ENCODE measurements around the gene TMEM131. TPM values are rescaled to one million over a fixed set of nuclear protein-coding genes. Genes with fewer than 3 reads are reported as not detected.

TMEM131 gene
- total and polyA plus RNA-seq, 10 of the 15 experiments (the other 5 are each of a cell fraction or from before 2014, with no cell fraction given), result 6.0 to 48.2 (median 23.2) TPM

DNA sequence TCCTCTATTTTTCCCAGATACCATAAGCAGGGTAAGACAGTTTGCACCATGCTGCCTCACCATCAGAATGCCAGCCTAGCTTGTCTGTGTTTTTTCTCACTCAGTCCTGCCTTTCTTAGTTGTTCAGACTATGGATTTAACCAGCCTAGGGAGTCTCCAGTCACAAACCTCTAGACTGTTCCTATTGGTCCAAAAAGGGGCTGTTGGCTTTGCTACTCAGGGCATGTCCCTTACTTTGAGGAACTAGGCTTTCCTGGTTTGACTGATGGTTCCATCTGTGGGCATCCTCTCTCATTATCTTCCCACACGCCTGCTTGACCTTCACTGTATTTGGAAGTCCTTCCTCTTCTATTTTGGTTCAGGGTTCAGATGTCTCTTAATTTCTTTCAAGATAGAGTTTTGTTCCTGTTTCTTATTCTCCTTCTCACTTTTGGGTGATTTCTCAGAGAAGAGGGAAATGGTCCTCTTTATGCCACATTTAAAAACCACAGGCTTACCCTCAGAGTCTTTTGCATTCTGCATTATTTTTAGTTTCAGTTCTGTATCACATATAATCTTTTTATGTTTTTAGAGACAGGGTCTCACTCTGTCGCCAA, 31.3 kb upstream of the TMEM131 start (continued):
- TF ChIP-seq, protein P1, sequence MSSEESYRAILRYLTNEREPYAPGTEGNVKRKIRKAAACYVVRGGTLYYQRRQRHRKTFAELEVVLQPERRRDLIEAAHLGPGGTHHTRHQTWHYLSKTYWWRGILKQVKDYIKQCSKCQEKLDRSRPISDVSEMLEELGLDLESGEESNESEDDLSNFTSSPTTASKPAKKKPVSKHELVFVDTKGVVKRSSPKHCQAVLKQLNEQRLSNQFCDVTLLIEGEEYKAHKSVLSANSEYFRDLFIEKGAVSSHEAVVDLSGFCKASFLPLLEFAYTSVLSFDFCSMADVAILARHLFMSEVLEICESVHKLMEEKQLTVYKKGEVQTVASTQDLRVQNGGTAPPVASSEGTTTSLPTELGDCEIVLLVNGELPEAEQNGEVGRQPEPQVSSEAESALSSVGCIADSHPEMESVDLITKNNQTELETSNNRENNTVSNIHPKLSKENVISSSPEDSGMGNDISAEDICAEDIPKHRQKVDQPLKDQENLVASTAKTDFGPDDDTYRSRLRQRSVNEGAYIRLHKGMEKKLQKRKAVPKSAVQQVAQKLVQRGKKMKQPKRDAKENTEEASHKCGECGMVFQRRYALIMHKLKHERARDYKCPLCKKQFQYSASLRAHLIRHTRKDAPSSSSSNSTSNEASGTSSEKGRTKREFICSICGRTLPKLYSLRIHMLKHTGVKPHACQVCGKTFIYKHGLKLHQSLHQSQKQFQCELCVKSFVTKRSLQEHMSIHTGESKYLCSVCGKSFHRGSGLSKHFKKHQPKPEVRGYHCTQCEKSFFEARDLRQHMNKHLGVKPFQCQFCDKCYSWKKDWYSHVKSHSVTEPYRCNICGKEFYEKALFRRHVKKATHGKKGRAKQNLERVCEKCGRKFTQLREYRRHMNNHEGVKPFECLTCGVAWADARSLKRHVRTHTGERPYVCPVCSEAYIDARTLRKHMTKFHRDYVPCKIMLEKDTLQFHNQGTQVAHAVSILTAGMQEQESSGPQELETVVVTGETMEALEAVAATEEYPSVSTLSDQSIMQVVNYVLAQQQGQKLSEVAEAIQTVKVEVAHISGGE (CRISPR knock-in tag; IDR thresholded peaks at IDR 0.05), result no peak
- TF ChIP-seq BMI1 (IDR thresholded peaks at IDR 0.05; ENCODE audit: borderline replicate concordance) (peak; percentile 91), CBX5 (IDR thresholded peaks at IDR 0.05; ENCODE audit: low read depth) (peak; percentile 57; the same call in 1 of the 2 replicates), IRF4 (IDR thresholded peaks at IDR 0.05; ENCODE audit: low read depth, low read length) (peak; percentile 99), SRF (IDR thresholded peaks at IDR 0.05; ENCODE audit: low read depth in 2 of 2, low read length in 2 of 2) (peak in 1 of 2 experiments; percentile 85; a peak in 2 of 4 replicates), NBN (IDR thresholded peaks at IDR 0.05) (peak; percentile 93), GATAD2B (conservative IDR thresholded peaks at IDR 0.05; ENCODE audit: low read depth) (peak; percentile 74), RELA (IDR thresholded peaks at IDR 0.05; ENCODE audit: borderline replicate concordance, partially characterized antibody) (no peak), ZNF207 (IDR thresholded peaks at IDR 0.05; ENCODE audit: borderline replicate concordance) (no peak; the same call in 1 of the 2 replicates), EED (IDR thresholded peaks at IDR 0.05; ENCODE audit: low read depth) (peak; percentile 99), CHD2 (IDR thresholded peaks at IDR 0.05; ENCODE audit: borderline replicate concordance, low read depth, low read length) (peak; percentile 77; the same call in 1 of the 2 replicates), CREM (IDR thresholded peaks at IDR 0.05; ENCODE audit: low read depth) (peak; percentile 87), SREBF1 (IDR thresholded peaks at IDR 0.05; ENCODE audit: low read length) (peak; percentile 13; the same call in 1 of the 2 replicates), NFIC (IDR thresholded peaks at IDR 0.05; ENCODE audit: low read depth, low read length) (peak; percentile 98), NR2F1 (conservative IDR thresholded peaks at IDR 0.05) (peak; percentile 98), STAT3 (IDR thresholded peaks at IDR 0.05; ENCODE audit: low read depth, low read length) (peak; percentile 37; the same call in 1 of the 2 replicates), MEF2A (IDR thresholded peaks at IDR 0.05; ENCODE audit: insufficient read depth, low read depth, low read length) (peak; percentile 94)
- TF ChIP-seq, protein P2, sequence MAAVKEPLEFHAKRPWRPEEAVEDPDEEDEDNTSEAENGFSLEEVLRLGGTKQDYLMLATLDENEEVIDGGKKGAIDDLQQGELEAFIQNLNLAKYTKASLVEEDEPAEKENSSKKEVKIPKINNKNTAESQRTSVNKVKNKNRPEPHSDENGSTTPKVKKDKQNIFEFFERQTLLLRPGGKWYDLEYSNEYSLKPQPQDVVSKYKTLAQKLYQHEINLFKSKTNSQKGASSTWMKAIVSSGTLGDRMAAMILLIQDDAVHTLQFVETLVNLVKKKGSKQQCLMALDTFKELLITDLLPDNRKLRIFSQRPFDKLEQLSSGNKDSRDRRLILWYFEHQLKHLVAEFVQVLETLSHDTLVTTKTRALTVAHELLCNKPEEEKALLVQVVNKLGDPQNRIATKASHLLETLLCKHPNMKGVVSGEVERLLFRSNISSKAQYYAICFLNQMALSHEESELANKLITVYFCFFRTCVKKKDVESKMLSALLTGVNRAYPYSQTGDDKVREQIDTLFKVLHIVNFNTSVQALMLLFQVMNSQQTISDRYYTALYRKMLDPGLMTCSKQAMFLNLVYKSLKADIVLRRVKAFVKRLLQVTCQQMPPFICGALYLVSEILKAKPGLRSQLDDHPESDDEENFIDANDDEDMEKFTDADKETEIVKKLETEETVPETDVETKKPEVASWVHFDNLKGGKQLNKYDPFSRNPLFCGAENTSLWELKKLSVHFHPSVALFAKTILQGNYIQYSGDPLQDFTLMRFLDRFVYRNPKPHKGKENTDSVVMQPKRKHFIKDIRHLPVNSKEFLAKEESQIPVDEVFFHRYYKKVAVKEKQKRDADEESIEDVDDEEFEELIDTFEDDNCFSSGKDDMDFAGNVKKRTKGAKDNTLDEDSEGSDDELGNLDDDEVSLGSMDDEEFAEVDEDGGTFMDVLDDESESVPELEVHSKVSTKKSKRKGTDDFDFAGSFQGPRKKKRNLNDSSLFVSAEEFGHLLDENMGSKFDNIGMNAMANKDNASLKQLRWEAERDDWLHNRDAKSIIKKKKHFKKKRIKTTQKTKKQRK (IDR thresholded peaks at IDR 0.05; ENCODE audit: low read depth, low read length), result no peak
- TF ChIP-seq, protein P3, sequence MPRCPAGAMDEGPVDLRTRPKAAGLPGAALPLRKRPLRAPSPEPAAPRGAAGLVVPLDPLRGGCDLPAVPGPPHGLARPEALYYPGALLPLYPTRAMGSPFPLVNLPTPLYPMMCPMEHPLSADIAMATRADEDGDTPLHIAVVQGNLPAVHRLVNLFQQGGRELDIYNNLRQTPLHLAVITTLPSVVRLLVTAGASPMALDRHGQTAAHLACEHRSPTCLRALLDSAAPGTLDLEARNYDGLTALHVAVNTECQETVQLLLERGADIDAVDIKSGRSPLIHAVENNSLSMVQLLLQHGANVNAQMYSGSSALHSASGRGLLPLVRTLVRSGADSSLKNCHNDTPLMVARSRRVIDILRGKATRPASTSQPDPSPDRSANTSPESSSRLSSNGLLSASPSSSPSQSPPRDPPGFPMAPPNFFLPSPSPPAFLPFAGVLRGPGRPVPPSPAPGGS (IDR thresholded peaks at IDR 0.05; ENCODE audit: borderline replicate concordance, insufficient read depth, low read depth, low read length, poor library complexity, severe bottlenecking), result peak; percentile 91
- TF ChIP-seq, protein P4, sequence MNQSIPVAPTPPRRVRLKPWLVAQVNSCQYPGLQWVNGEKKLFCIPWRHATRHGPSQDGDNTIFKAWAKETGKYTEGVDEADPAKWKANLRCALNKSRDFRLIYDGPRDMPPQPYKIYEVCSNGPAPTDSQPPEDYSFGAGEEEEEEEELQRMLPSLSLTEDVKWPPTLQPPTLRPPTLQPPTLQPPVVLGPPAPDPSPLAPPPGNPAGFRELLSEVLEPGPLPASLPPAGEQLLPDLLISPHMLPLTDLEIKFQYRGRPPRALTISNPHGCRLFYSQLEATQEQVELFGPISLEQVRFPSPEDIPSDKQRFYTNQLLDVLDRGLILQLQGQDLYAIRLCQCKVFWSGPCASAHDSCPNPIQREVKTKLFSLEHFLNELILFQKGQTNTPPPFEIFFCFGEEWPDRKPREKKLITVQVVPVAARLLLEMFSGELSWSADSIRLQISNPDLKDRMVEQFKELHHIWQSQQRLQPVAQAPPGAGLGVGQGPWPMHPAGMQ (IDR thresholded peaks at IDR 0.05; ENCODE audit: borderline replicate concordance), result no peak

Measured in GM12878 (cell line).